WI38 (cell line): Measurements from ENCODE around the gene MALAT1.

ENCODE experiments used
- H3K4me3 ChIP-seq: 2 replicates; pipeline ENCODE4 v1.5.1; 2011; ENCODE audit warnings: low read depth, mild to moderate bottlenecking, control low read depth, low read length
- TF ChIP-seq, protein P1 (sequence below): IDR thresholded peaks from 2 replicates; pipeline ENCODE4 v1.5.1; 2012; ENCODE audit warnings: low read depth, mild to moderate bottlenecking, control low read depth, low read length

The MALAT1 gene

GRCh38 chr11:65492387-65492636 is 6.5 kb upstream of the MALAT1 start:
- TF ChIP-seq, protein P1, sequence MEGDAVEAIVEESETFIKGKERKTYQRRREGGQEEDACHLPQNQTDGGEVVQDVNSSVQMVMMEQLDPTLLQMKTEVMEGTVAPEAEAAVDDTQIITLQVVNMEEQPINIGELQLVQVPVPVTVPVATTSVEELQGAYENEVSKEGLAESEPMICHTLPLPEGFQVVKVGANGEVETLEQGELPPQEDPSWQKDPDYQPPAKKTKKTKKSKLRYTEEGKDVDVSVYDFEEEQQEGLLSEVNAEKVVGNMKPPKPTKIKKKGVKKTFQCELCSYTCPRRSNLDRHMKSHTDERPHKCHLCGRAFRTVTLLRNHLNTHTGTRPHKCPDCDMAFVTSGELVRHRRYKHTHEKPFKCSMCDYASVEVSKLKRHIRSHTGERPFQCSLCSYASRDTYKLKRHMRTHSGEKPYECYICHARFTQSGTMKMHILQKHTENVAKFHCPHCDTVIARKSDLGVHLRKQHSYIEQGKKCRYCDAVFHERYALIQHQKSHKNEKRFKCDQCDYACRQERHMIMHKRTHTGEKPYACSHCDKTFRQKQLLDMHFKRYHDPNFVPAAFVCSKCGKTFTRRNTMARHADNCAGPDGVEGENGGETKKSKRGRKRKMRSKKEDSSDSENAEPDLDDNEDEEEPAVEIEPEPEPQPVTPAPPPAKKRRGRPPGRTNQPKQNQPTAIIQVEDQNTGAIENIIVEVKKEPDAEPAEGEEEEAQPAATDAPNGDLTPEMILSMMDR = no peak
- H3K4me3 ChIP-seq = no peak overlapping the region

DNA sequence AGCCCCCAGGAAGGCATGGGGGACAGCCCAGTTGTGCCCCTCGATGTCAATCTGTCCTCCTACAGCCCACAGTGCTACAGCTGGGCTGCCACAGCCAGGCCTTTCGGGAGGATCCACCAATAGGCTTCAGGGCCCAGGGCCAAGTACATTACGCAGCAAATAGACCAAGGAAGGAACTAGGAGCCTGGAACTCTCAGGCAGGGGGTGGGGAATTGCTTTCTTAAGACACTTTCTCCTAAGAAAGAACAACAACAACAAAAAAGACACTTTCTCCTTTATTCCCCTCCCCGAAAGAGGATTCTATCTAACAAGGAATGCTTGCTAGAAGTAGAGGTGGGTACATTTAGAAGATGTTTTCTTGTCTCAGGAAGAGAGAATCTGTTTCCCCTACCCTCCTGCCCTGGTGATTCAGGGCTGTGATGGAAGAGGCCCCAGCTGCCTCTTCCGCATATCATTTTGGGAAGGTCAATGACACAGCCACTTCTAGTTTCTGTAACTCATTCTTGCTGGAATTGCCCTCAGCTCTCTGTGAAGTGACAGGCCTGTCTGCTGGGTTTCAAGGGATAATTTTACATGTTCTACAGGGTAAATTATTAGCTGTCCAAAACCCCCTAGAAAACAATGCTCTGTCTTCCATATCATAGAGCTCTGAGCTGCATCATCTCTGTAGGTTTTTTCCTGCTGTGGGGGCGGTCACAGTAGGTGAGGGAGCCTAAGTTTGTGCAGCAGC is 6.0 kb upstream of the MALAT1 start:
- TF ChIP-seq, protein P1 = no peak
- H3K4me3 ChIP-seq = peak overlapping the region; percentile 21; the same call in 1 of the 2 replicates

GRCh38 chr11:65493367-65494176 is 5.3 kb upstream of the MALAT1 start:
- H3K4me3 ChIP-seq = peak overlapping the region; percentile 21; the same call in 1 of the 2 replicates

DNA sequence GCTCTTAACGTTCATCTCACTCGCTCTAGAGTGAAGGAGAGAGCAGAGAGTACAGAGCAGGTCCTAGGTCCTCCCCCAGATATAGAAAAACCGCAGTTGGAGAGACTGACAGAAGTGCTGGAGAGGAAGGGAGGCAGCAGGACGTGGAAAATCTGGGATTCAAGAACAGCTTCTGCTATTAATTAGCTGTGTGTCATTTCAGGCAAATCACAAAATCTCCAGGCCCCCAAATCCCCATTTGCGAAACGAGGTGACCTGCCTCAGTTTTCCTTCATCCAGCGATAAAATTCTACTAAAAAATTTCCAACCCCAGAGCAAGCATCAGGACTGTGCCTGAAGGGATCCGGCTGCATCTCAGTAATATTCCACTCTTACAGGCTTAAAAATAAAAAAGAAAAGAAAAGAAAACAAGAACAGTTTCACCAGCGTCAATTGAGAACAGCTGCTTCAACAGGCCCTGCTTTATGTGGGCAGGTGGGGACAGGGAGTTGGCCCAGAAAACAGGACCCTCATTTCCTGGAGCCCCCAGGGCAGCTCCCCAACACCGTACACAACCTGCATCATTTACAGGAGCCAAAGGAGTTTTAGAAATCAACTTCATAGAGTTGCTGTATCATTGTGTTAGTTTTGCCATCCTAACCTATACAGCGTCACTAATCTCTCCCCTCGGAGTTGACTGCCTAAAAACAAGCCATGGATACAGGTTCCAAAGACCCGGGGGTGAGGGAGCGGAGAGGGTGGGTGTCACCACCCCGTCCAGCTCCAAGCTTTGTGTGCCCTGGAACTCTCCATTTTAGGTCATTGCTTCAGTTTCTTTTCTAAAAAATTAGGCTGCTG is 2.3 kb upstream of the MALAT1 start:
- TF ChIP-seq, protein P1 = no peak
- peak overlapping the region; percentile 56 for H3K4me3 ChIP-seq

More at GRCh38 chr11:65493367-65494176, 5.3 kb upstream of the MALAT1 start:
- TF ChIP-seq, protein P1 = no peak

- TF ChIP-seq, protein P1 = no peak
- peak overlapping the region; percentile 98 for H3K4me3 ChIP-seq
Measured at GRCh38 chr11:65497141-65498041, 1.5 kb upstream of the MALAT1 start.

DNA sequence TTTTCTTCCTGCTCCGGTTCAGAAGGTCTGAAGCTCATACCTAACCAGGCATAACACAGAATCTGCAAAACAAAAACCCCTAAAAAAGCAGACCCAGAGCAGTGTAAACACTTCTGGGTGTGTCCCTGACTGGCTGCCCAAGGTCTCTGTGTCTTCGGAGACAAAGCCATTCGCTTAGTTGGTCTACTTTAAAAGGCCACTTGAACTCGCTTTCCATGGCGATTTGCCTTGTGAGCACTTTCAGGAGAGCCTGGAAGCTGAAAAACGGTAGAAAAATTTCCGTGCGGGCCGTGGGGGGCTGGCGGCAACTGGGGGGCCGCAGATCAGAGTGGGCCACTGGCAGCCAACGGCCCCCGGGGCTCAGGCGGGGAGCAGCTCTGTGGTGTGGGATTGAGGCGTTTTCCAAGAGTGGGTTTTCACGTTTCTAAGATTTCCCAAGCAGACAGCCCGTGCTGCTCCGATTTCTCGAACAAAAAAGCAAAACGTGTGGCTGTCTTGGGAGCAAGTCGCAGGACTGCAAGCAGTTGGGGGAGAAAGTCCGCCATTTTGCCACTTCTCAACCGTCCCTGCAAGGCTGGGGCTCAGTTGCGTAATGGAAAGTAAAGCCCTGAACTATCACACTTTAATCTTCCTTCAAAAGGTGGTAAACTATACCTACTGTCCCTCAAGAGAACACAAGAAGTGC is 661 bp upstream of the MALAT1 start:
- TF ChIP-seq, protein P1 = no peak
- H3K4me3 ChIP-seq = peak overlapping the region; percentile 98
